A549 (cell line): ENCODE results near the gene MORN1. TPM values are rescaled to one million over a fixed set of nuclear protein-coding genes. Genes with fewer than 3 reads are reported as not detected.

Experiments
- ATAC-seq, 2 experiments: fragments of 200-7000 bp in 1 of 2; fragments of >200 bp in 1 of 2; cut with Nextera tagmentation in 1 of 2; cut with Tn5 transposase in 1 of 2; 3 replicates each; pipeline versions ENCODE4 v1.8.0 to v1.9.1; 2018 to 2020; ENCODE audit warnings: mild to moderate bottlenecking in 1 of 2, moderate library complexity in 1 of 2
- CTCF ChIA-PET: fragments of 300-600 bp; sonication (Branson Sonifier 250); formaldehyde crosslinking; extraction: SDS; loops from one replicate; lab custom pipeline; 2021; ENCODE audit warnings: antibody characterized with exemption, inconsistent platforms; lab: Yijun Ruan, JAX
- POLR2A ChIA-PET: fragments of 350-600 bp; formaldehyde crosslinking; extraction: SDS; loops from one replicate; lab custom pipeline; 2021; ENCODE audit warnings: antibody characterized with exemption, inconsistent platforms; lab: Yijun Ruan, JAX
- DNase-seq, 2 experiments: peaks; one replicate each; pipeline versions ENCODE4 v3.0.0 to v3.0.0-alpha.2; 2011 to 2016; ENCODE audit warnings: low read depth in 1 of 2, low spot score in 1 of 2
- FAIRE-seq: peaks from 2 replicates; lab custom pipeline; 2011; peaks lifted over from hg19 to GRCh38; lab: Jason Lieb, UNC
- H3K27ac ChIP-seq, 2 experiments: fragments of >200 bp; sonication (Bioruptor Twin); formaldehyde crosslinking; 3 replicates each; pipeline ENCODE4 v1.5.1; 2016 to 2017
- H3K4me1 ChIP-seq: fragments of >200 bp; sonication (Bioruptor Twin); formaldehyde crosslinking; 3 replicates; pipeline ENCODE4 v1.6.1; 2016
- H3K4me2 ChIP-seq: fragments of >200 bp; sonication (Bioruptor Twin); formaldehyde crosslinking; 3 replicates; pipeline ENCODE4 v1.6.1; 2016
- H3K4me3 ChIP-seq: fragments of >200 bp; sonication (Bioruptor Twin); formaldehyde crosslinking; 3 replicates; pipeline ENCODE4 v1.5.1; 2016
- H3K9me3 ChIP-seq: fragments of >200 bp; sonication (Bioruptor Twin); formaldehyde crosslinking; 3 replicates; pipeline ENCODE4 v1.6.1; 2016
- CBX8 ChIP-seq: fragments of 200-600 bp; sonication (generic); IDR thresholded peaks from 2 replicates; pipeline ENCODE4 v1.6.1; 2016
- CHD4 ChIP-seq: fragments of 200-600 bp; sonication (generic); IDR thresholded peaks from 2 replicates; pipeline ENCODE4 v1.6.1; 2016; ENCODE audit warnings: antibody characterized with exemption, mild to moderate bottlenecking, borderline replicate concordance
- EHF ChIP-seq: fragments of 250-450 bp; sonication (Bioruptor Pico); IDR thresholded peaks from 2 replicates; pipeline ENCODE4 v1.5.0; 2020; ENCODE audit warnings: mild to moderate bottlenecking
- EHMT2 ChIP-seq: fragments of 200-600 bp; sonication (generic); IDR thresholded peaks from 2 replicates; pipeline ENCODE4 v1.6.1; 2016; ENCODE audit warnings: antibody characterized with exemption, low read depth, mild to moderate bottlenecking, moderate library complexity
- ESRRA ChIP-seq: fragments of 150-350 bp; IDR thresholded peaks from 2 replicates; pipeline ENCODE4 v1.6.1; 2014; ENCODE audit warnings: mild to moderate bottlenecking, low read length, borderline replicate concordance
- FOSB ChIP-seq: fragments of 250-450 bp; sonication (Bioruptor Pico); IDR thresholded peaks from 2 replicates; pipeline ENCODE4 v1.5.0; 2020; ENCODE audit warnings: mild to moderate bottlenecking, moderate library complexity
- FOSL2 ChIP-seq, 2 experiments: fragments of 450-650 bp in 1 of 2; fragments of >200 bp in 1 of 2; sonication (Bioruptor Twin) in 1 of 2; formaldehyde crosslinking; IDR thresholded peaks; 2 replicates each; pipeline versions ENCODE4 v1.5.0 to v1.6.1; 2016 to 2020; ENCODE audit warnings: mild to moderate bottlenecking in 1 of 2, moderate library complexity in 1 of 2
- FOXS1 ChIP-seq: fragments of 250-450 bp; sonication (Bioruptor Pico); IDR thresholded peaks from 2 replicates; pipeline ENCODE4 v1.5.0; 2020; ENCODE audit warnings: mild to moderate bottlenecking, moderate library complexity
- HOXB13 ChIP-seq: fragments of 250-450 bp; sonication (Bioruptor Pico); IDR thresholded peaks from 2 replicates; pipeline ENCODE4 v1.5.0; 2020; ENCODE audit warnings: low read depth, mild to moderate bottlenecking, moderate library complexity
- JUN ChIP-seq, 2 experiments: fragments of >200 bp; sonication (Bioruptor Twin); formaldehyde crosslinking; IDR thresholded peaks; 2 replicates in 1 of 2; 3 replicates in 1 of 2; pipeline ENCODE4 v1.6.1; 2016 to 2017
- MAFK ChIP-seq: fragments of 450-650 bp; IDR thresholded peaks from 2 replicates; pipeline ENCODE4 v1.6.1; 2014; ENCODE audit not compliant: partially characterized antibody
- PHF8 ChIP-seq: fragments of 200-600 bp; sonication (generic); IDR thresholded peaks from 2 replicates; pipeline ENCODE4 v1.6.1; 2016; ENCODE audit warnings: low read depth, mild to moderate bottlenecking, antibody characterized with exemption, moderate library complexity, borderline replicate concordance
- RAD21 ChIP-seq, 2 experiments: fragments of >200 bp in 1 of 2; sonication (Bioruptor Twin) in 1 of 2; formaldehyde crosslinking in 1 of 2; IDR thresholded peaks in 1 of 2; conservative IDR thresholded peaks in 1 of 2; 2 replicates in 1 of 2; 3 replicates in 1 of 2; pipeline ENCODE4 v1.6.1; 2012 to 2018; ENCODE audit warnings: inconsistent platforms in 1 of 2
- RARB ChIP-seq: fragments of 250-450 bp; sonication (Bioruptor Pico); IDR thresholded peaks from 2 replicates; pipeline ENCODE4 v1.8.0; 2021; ENCODE audit warnings: mild to moderate bottlenecking, moderate library complexity
- RFX5 ChIP-seq: fragments of 450-650 bp; IDR thresholded peaks from 2 replicates; pipeline ENCODE4 v1.7.1; 2014; ENCODE audit warnings: antibody characterized with exemption, mild to moderate bottlenecking, moderate library complexity
- RNF2 ChIP-seq: fragments of 200-600 bp; sonication (generic); IDR thresholded peaks from 2 replicates; pipeline ENCODE4 v1.6.1; 2016; ENCODE audit warnings: low read depth, mild to moderate bottlenecking, antibody characterized with exemption, moderate library complexity, borderline replicate concordance
- SMC3 ChIP-seq: fragments of >200 bp; sonication (Bioruptor Twin); formaldehyde crosslinking; IDR thresholded peaks from 3 replicates; pipeline ENCODE4 v1.6.1; 2018; ENCODE audit warnings: inconsistent platforms
- SREBF2 ChIP-seq: fragments of 450-650 bp; IDR thresholded peaks from 2 replicates; pipeline ENCODE4 v1.6.1; 2014; ENCODE audit warnings: mild to moderate bottlenecking, moderate library complexity
- ZSCAN20 ChIP-seq: fragments of 250-450 bp; sonication (Bioruptor Pico); IDR thresholded peaks from 2 replicates; pipeline ENCODE4 v1.8.0; 2022; ENCODE audit warnings: mild to moderate bottlenecking, moderate library complexity
- WGBS: methylation state at CpG from one replicate; pipeline ENCODE4 v1.1.6; 2017; ENCODE audit errors: missing lambda C conversion rate; 5-methylcytosine and 5-hydroxymethylcytosine counted together
- polyA plus RNA-seq, 4 experiments: library from polyadenylated mRNA; depleted of rRNA in 3 of 4; stranded (reverse); fragments of >200 nt; fragmentation: RNase III in 1 of 4; extraction: RNeasy Plus Mini Kit Qiagen cat#74134 plus additional on column Dnase treatment in 1 of 4; gene quantifications; 2 replicates in 3 of 4; 3 replicates in 1 of 4; pipeline ENCODE4 v1.2.3, GENCODE V29; 2011 to 2017
- TF ChIP-seq, protein P1 (sequence below): fragments of 250-450 bp; sonication (Bioruptor Pico); IDR thresholded peaks from 2 replicates; pipeline ENCODE4 v1.5.0; 2021; ENCODE audit warnings: mild to moderate bottlenecking, moderate library complexity, borderline replicate concordance
- TF ChIP-seq, protein P2 (sequence below): IDR thresholded peaks from 2 replicates; pipeline ENCODE4 v1.6.1; 2012
- TF ChIP-seq, protein P3 (sequence below): fragments of 200-600 bp; sonication (generic); IDR thresholded peaks from 2 replicates; pipeline ENCODE4 v1.6.1; 2016; ENCODE audit warnings: antibody characterized with exemption, mild to moderate bottlenecking, moderate library complexity
- TF ChIP-seq, protein P4 (sequence below): fragments of >200 bp; sonication (Bioruptor Twin); formaldehyde crosslinking; IDR thresholded peaks from 3 replicates; pipeline ENCODE4 v1.5.1; 2016

The MORN1 gene
- polyA plus RNA-seq, 2 of the 4 experiments (the other 2 are of a cell fraction) = 6.9 to 8.9 TPM

DNA sequence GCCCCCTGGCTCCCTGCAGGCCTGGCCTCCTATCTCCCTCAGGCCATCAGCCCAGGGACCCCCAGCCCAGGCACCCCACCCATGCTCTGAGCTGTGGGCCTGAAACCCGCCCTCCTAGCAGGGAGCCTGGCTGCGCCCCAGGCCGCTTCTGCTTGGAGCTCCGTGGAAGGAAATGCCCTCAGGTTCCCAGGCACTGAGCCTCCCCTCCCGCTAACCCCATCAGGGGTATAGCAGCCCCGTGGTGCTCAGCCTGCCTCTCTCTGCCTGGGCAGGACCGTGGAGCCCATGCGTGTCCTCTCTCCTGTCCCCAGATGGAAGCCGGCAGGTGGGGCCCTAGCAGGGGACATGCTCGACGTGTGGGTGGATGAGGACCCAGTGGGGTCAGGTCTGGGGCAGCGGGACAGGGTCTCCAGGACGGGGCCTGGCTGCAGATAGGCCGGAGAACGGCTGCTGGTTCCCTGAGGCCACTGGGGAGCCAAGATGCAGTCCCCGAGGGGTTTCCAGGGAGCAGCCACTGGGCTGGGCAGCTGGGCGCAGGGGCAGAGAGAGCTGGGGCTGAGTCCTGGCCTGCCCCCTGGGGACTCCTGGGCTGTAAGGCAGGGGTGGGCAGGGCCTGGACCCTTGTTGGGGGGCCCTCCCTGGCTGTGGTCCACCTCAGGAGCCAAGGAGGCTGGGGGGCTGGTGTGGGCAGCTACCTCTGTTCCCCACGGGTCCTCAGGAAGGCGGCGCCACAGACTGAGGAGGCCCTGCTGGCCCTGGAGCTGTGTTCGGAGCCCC is 75.5 kb downstream of the MORN1 start:
- H3K9me3 ChIP-seq = no peaks in the 10 kb centered on the region
- no peak for TF ChIP-seq MAFK
- TF ChIP-seq FOSB = no peak
- TF ChIP-seq, protein P1, sequence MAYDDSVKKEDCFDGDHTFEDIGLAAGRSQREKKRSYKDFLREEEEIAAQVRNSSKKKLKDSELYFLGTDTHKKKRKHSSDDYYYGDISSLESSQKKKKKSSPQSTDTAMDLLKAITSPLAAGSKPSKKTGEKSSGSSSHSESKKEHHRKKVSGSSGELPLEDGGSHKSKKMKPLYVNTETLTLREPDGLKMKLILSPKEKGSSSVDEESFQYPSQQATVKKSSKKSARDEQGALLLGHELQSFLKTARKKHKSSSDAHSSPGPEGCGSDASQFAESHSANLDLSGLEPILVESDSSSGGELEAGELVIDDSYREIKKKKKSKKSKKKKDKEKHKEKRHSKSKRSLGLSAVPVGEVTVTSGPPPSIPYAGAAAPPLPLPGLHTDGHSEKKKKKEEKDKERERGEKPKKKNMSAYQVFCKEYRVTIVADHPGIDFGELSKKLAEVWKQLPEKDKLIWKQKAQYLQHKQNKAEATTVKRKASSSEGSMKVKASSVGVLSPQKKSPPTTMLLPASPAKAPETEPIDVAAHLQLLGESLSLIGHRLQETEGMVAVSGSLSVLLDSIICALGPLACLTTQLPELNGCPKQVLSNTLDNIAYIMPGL (CRISPR knock-in tag) = no peak
- TF ChIP-seq SREBF2 = no peak
- TF ChIP-seq FOSL2 (IDR thresholded peaks at IDR 0.05) = no peak
- no peak for TF ChIP-seq FOSL2 (CRISPR knock-in tag; IDR thresholded peaks at IDR 0.05)
- no peak for TF ChIP-seq CBX8
- TF ChIP-seq EHMT2 = no peak
- TF ChIP-seq FOXS1 (CRISPR knock-in tag) = no peak
- no peak for TF ChIP-seq EHF (CRISPR knock-in tag)
- TF ChIP-seq RARB (CRISPR knock-in tag) = no peak
- TF ChIP-seq CHD4 = no peak
- TF ChIP-seq RFX5 = no peak
- no peak for TF ChIP-seq ZSCAN20 (CRISPR knock-in tag)
- TF ChIP-seq ESRRA = no peak
- TF ChIP-seq, protein P2, sequence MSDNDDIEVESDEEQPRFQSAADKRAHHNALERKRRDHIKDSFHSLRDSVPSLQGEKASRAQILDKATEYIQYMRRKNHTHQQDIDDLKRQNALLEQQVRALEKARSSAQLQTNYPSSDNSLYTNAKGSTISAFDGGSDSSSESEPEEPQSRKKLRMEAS = no peak
- no peak for ATAC-seq
- H3K4me1 ChIP-seq = peaks cover 33% of the 10 kb centered on the region
- no peak overlapping the region; the same call in 2 of the 3 replicates for H3K4me3 ChIP-seq
- DNase-seq = no peak
- peak overlapping the region; percentile 74 for H3K4me2 ChIP-seq
- 100% methylated on average over 5 of the region's 21 CpGs for WGBS
- no peak for FAIRE-seq
- ChIA-PET POLR2A (interaction anchor here (1.3 to 1.7 kb wide), 3 partner anchors 66 to 121 kb away, joined by 4 to 6 read pairs (median 4); partner anchors contain the start of gene FAAP20), CTCF (interaction anchor here (0.8 to 2.0 kb wide), 12 partner anchors 9 to 120 kb away, joined by 3 to 15 read pairs (median 4); partner anchors contain the start of gene FAAP20)
- H3K27ac ChIP-seq = peak overlapping the region; percentile 88 to 100; a peak in 4 of 6 replicates

DNA sequence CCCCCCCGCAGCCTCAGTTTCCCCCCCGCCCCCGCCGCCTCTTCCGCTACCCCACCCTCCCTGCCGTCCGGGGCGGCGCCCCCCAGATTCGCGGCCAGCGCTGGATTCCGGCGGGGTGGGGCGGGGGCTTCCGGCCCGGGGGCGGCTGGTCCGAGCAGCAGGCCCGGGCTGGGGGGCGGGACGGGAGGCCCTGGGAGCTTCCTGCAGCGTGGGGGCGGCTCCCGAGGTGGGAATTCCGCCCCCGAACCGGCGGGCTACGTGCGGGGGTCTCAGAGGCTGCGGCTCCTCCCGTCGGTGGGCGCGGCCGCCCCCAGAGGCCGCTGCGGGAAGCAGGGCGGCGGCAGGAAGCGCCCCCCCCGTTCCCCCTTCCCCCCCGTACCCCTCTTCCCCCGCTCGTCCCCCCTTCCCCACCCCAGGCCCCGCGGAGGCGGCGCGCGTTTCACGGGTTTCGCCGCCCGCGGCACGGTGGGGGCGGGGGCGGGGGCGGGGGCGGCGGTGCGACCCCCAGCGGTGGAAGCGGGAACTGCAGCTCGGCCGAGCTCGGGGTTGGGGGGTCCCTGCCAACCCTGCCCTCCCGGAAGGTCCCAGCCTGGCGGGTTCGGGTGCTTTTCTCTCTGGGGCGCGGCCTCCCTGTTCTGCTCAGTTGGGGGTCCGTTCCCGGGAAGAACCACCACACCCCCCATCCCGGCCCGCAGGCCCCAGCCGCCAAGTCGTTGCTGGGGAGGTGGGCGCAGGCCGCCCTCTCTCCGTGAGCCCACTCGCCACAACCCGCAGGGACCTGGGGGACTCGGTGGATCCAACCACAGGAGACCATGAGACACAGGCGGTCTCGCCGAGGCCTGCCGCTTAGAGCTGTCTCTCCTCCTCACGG is 76.3 kb downstream of the MORN1 start:
- DNase-seq = peak; percentile 35 to 67
- peak overlapping the region; percentile 85 for H3K4me3 ChIP-seq
- POLR2A ChIA-PET = interaction anchor here (1.3 to 1.7 kb wide), 3 partner anchors 67 to 120 kb away, joined by 4 to 6 read pairs (median 4); partner anchors contain the start of gene FAAP20
- H3K27ac ChIP-seq = peak overlapping the region; percentile 88 to 100
- H3K4me1 ChIP-seq = peaks cover 34% of the 10 kb centered on the region
- TF ChIP-seq SMC3 (peak; percentile 59), RAD21 (conservative IDR thresholded peaks at IDR 0.05 in 1 of 2, IDR thresholded peaks at IDR 0.05 in 1 of 2) (peak in 1 of 2 experiments; percentile 35; a peak in 2 of 5 replicates), PHF8 (no peak), HOXB13 (CRISPR knock-in tag) (no peak), RNF2 (no peak), FOSB (no peak), JUN (IDR thresholded peaks at IDR 0.05) (peak in 1 of 2 experiments; percentile 44; a peak in 1 of 5 replicates)
- TF ChIP-seq, protein P3, sequence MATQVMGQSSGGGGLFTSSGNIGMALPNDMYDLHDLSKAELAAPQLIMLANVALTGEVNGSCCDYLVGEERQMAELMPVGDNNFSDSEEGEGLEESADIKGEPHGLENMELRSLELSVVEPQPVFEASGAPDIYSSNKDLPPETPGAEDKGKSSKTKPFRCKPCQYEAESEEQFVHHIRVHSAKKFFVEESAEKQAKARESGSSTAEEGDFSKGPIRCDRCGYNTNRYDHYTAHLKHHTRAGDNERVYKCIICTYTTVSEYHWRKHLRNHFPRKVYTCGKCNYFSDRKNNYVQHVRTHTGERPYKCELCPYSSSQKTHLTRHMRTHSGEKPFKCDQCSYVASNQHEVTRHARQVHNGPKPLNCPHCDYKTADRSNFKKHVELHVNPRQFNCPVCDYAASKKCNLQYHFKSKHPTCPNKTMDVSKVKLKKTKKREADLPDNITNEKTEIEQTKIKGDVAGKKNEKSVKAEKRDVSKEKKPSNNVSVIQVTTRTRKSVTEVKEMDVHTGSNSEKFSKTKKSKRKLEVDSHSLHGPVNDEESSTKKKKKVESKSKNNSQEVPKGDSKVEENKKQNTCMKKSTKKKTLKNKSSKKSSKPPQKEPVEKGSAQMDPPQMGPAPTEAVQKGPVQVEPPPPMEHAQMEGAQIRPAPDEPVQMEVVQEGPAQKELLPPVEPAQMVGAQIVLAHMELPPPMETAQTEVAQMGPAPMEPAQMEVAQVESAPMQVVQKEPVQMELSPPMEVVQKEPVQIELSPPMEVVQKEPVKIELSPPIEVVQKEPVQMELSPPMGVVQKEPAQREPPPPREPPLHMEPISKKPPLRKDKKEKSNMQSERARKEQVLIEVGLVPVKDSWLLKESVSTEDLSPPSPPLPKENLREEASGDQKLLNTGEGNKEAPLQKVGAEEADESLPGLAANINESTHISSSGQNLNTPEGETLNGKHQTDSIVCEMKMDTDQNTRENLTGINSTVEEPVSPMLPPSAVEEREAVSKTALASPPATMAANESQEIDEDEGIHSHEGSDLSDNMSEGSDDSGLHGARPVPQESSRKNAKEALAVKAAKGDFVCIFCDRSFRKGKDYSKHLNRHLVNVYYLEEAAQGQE = no peak
- TF ChIP-seq, protein P4, sequence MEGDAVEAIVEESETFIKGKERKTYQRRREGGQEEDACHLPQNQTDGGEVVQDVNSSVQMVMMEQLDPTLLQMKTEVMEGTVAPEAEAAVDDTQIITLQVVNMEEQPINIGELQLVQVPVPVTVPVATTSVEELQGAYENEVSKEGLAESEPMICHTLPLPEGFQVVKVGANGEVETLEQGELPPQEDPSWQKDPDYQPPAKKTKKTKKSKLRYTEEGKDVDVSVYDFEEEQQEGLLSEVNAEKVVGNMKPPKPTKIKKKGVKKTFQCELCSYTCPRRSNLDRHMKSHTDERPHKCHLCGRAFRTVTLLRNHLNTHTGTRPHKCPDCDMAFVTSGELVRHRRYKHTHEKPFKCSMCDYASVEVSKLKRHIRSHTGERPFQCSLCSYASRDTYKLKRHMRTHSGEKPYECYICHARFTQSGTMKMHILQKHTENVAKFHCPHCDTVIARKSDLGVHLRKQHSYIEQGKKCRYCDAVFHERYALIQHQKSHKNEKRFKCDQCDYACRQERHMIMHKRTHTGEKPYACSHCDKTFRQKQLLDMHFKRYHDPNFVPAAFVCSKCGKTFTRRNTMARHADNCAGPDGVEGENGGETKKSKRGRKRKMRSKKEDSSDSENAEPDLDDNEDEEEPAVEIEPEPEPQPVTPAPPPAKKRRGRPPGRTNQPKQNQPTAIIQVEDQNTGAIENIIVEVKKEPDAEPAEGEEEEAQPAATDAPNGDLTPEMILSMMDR = peak; percentile 69
- WGBS = 0% methylated on average over 6 of the region's 91 CpGs
- CTCF ChIA-PET = interaction anchor here (0.7 to 2.6 kb wide), 14 partner anchors 8 to 120 kb away, joined by 3 to 15 read pairs (median 4); partner anchors contain the start of gene FAAP20
- no peak for FAIRE-seq
- peak overlapping the region; percentile 74 for H3K4me2 ChIP-seq
- ATAC-seq = peak in 1 of 2 experiments; percentile 15; a peak in 3 of 6 replicates
- H3K9me3 ChIP-seq = no peaks in the 10 kb centered on the region
